Esophagus muscularis mucosa (tissue), 3 donors: Measurements from ENCODE around the gene ERN1.

Source experiments
- POLR2A ChIP-seq: fragments of 450-650 bp; IDR thresholded peaks from one replicate; pipeline ENCODE4 v1.6.1; 2017; ENCODE audit warnings: antibody characterized with exemption, moderate library complexity, mild to moderate bottlenecking, low read depth
- POLR2AphosphoS5 ChIP-seq, 2 donors: sonication (generic); formaldehyde crosslinking; IDR thresholded peaks; one replicate each; pipeline ENCODE4 v1.6.1; 2017; ENCODE audit warnings: antibody characterized with exemption in 2 of 2
- TF ChIP-seq, protein P1 (sequence below), 3 experiments: fragments of 200-600 bp in 2 of 3; fragments of 450-650 bp in 1 of 3; sonication (generic) in 2 of 3; IDR thresholded peaks; one replicate each; pipeline ENCODE4 v1.5.1; 2017 to 2019; ENCODE audit warnings: antibody characterized with exemption in 3 of 3, mild to moderate bottlenecking in 2 of 3, moderate library complexity in 1 of 3

DNA sequence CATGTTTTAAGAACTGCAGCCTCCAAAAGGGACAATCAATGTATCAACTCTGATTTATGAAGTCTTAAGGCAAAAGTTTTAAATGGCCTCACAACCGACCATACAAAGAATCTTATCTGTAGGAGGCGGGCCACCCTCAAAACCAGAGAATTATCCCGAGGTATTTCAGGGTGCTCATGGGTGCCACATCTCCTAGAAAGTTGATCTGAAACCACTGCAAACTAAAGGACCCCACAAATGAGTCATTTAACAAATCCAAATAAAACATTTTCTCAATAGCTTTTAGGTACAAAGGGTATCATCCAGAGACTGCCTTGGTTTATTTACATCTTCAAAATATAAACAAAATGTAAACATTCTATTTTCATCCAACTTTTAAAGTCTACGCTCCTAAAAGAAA, 6.8 kb downstream of the ERN1 start:
- TF ChIP-seq, protein P1, sequence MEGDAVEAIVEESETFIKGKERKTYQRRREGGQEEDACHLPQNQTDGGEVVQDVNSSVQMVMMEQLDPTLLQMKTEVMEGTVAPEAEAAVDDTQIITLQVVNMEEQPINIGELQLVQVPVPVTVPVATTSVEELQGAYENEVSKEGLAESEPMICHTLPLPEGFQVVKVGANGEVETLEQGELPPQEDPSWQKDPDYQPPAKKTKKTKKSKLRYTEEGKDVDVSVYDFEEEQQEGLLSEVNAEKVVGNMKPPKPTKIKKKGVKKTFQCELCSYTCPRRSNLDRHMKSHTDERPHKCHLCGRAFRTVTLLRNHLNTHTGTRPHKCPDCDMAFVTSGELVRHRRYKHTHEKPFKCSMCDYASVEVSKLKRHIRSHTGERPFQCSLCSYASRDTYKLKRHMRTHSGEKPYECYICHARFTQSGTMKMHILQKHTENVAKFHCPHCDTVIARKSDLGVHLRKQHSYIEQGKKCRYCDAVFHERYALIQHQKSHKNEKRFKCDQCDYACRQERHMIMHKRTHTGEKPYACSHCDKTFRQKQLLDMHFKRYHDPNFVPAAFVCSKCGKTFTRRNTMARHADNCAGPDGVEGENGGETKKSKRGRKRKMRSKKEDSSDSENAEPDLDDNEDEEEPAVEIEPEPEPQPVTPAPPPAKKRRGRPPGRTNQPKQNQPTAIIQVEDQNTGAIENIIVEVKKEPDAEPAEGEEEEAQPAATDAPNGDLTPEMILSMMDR (IDR thresholded peaks at IDR 0.05) = no peak
- no peak for TF ChIP-seq POLR2A
- TF ChIP-seq POLR2AphosphoS5 (IDR thresholded peaks at IDR 0.05) = no peak
